MM.1S (cell line): ENCODE results near the gene FOXB1.

ENCODE experiments used
- EZH2 ChIP-seq: fragments of 300-600 bp; sonication (generic); optimal IDR thresholded peaks from 2 replicates; pipeline ENCODE3; 2017; ENCODE audit warnings: low read depth, mild to moderate bottlenecking, antibody characterized with exemption, low read length, mixed read lengths
- TF ChIP-seq, protein P1 (sequence below): fragments of 300-600 bp; sonication (generic); IDR thresholded peaks from 2 replicates; pipeline ENCODE4 v1.5.1; 2016; ENCODE audit warnings: antibody characterized with exemption, low read length, mixed read lengths

DNA sequence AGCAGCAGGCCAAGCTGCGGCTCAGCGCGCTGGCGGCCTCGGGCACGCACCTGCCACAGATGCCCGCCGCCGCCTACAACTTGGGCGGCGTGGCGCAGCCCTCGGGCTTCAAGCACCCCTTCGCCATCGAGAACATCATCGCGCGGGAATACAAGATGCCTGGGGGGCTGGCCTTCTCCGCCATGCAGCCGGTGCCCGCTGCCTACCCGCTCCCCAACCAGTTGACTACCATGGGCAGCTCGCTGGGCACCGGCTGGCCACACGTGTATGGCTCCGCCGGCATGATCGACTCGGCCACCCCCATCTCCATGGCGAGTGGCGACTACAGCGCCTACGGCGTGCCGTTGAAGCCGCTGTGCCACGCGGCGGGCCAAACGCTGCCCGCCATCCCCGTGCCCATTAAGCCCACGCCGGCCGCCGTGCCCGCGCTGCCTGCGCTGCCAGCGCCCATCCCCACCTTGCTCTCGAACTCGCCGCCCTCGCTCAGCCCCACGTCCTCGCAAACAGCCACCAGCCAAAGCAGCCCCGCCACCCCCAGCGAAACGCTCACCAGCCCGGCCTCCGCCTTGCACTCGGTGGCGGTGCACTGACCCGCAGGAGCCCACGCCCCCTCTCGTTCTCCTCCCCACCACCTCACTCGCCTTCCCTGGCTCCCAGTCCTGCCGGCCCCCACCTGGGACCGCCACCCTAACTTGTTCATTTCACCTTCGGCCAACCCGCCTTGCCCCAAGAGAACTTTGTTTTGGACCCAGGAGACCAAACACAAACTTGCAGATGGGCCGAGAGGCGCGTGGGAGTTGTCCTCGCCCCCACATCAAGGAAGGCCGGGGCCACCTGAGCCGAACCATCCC lies 1.5 kb downstream of the FOXB1 start:
- TF ChIP-seq, protein P1, sequence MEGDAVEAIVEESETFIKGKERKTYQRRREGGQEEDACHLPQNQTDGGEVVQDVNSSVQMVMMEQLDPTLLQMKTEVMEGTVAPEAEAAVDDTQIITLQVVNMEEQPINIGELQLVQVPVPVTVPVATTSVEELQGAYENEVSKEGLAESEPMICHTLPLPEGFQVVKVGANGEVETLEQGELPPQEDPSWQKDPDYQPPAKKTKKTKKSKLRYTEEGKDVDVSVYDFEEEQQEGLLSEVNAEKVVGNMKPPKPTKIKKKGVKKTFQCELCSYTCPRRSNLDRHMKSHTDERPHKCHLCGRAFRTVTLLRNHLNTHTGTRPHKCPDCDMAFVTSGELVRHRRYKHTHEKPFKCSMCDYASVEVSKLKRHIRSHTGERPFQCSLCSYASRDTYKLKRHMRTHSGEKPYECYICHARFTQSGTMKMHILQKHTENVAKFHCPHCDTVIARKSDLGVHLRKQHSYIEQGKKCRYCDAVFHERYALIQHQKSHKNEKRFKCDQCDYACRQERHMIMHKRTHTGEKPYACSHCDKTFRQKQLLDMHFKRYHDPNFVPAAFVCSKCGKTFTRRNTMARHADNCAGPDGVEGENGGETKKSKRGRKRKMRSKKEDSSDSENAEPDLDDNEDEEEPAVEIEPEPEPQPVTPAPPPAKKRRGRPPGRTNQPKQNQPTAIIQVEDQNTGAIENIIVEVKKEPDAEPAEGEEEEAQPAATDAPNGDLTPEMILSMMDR, result no peak
- no peak for TF ChIP-seq EZH2
